SH-SY5Y (cell line): ENCODE results near the gene NT5C2.

Experiments used
- GATA2 ChIP-seq: IDR thresholded peaks from 2 replicates; pipeline ENCODE4 v1.6.1; 2011; ENCODE audit warnings: mild to moderate bottlenecking, low read depth, low read length
- GATA3 ChIP-seq: IDR thresholded peaks from 2 replicates; pipeline ENCODE4 v1.6.1; 2011; ENCODE audit warnings: low read depth, mild to moderate bottlenecking, low read length, moderate library complexity

- TF ChIP-seq GATA2 (no peak), GATA3 (no peak)
These were observed 69.6 kb downstream of the NT5C2 start for GRCh38 chr10:103123282-103124024.
